ENCODE data around the gene SIAH1. TPM values are rescaled to one million over a fixed set of nuclear protein-coding genes. Genes with fewer than 3 reads are reported as not detected.

SIAH1 gene
- total RNA-seq, 1 donor from 2014 or later, result 24.4 TPM

GRCh38 chr16:48366165-48367093, 18.8 kb downstream of the SIAH1 start:
- Mint-ChIP-seq H3K27me3 (ENCODE audit: low read depth, unreplicated experiment) (no peaks in the 10 kb centered on the region), H3K27ac (ENCODE audit: unreplicated experiment) (peak overlapping the region; percentile 98), H3K36me3 (ENCODE audit: low read depth, unreplicated experiment) (peaks cover 5% of the 10 kb centered on the region), H3K9me3 (ENCODE audit: unreplicated experiment) (peaks cover 4% of the 10 kb centered on the region), H3K4me3 (ENCODE audit: unreplicated experiment) (peak overlapping the region; percentile 91), H3K4me1 (ENCODE audit: low read depth, unreplicated experiment) (peaks cover 38% of the 10 kb centered on the region)
- H3K4me1 ChIP-seq (ENCODE audit: insufficient read depth, low read length), result peaks cover 22% of the 10 kb centered on the region
- H3K27me3 ChIP-seq (ENCODE audit: insufficient read depth, low read length), result no peaks in the 10 kb centered on the region
- H4K20me1 ChIP-seq (ENCODE audit: insufficient read depth, low read length), result peaks cover 91% of the 10 kb centered on the region
- peak overlapping the region; percentile 64 for H3K4me3 ChIP-seq (ENCODE audit: insufficient read depth, low read depth, low read length)
- H3K4me2 ChIP-seq (ENCODE audit: low read length), result peak overlapping the region; percentile 87
- DNase-seq (ENCODE audit: low read depth) (peak; percentile 93), FAIRE-seq (peak; percentile 37)
- H3K79me2 ChIP-seq (ENCODE audit: insufficient read depth, low read length), result peaks cover 98% of the 10 kb centered on the region
- H2AFZ ChIP-seq (ENCODE audit: low read depth, low read length), result no peak overlapping the region
- TF ChIP-seq CTCF (IDR thresholded peaks at IDR 0.05; ENCODE audit: insufficient read depth, low read depth, low read length), result no peak
- TF ChIP-seq EZH2 (IDR thresholded peaks at IDR 0.05; ENCODE audit: insufficient read depth, low read length), result no peak
- peaks cover 5% of the 10 kb centered on the region for H3K36me3 ChIP-seq (ENCODE audit: insufficient read depth, low read length)
- H3K27ac ChIP-seq (ENCODE audit: low read depth, low read length), result peak overlapping the region; percentile 73
- peak overlapping the region; percentile 80 for H3K9ac ChIP-seq (ENCODE audit: low read length)
- H3K9me3 ChIP-seq (ENCODE audit: insufficient read depth, low read depth, low read length), result no peaks in the 10 kb centered on the region

- Histone ChIP-seq H3K4me1 (ENCODE audit: insufficient read depth, low read length) (peaks cover 22% of the 10 kb centered on the region), H4K20me1 (ENCODE audit: insufficient read depth, low read length) (peaks cover 88% of the 10 kb centered on the region), H3K79me2 (ENCODE audit: insufficient read depth, low read length) (peaks cover 98% of the 10 kb centered on the region), H3K36me3 (ENCODE audit: insufficient read depth, low read length) (peaks cover 6% of the 10 kb centered on the region), H3K27me3 (ENCODE audit: insufficient read depth, low read length) (no peaks in the 10 kb centered on the region), H2AFZ (ENCODE audit: low read depth, low read length) (no peak overlapping the region), H3K9ac (ENCODE audit: low read length) (peak overlapping the region; percentile 80), H3K4me2 (ENCODE audit: low read length) (peak overlapping the region; percentile 87), H3K9me3 (ENCODE audit: insufficient read depth, low read depth, low read length) (no peaks in the 10 kb centered on the region), H3K27ac (ENCODE audit: low read depth, low read length) (peak overlapping the region; percentile 73), H3K4me3 (ENCODE audit: insufficient read depth, low read depth, low read length) (peak overlapping the region; percentile 64)
- H3K9me3 Mint-ChIP-seq (ENCODE audit: unreplicated experiment), result peaks cover 4% of the 10 kb centered on the region
- peak overlapping the region; percentile 98 for H3K27ac Mint-ChIP-seq (ENCODE audit: unreplicated experiment)
- peaks cover 35% of the 10 kb centered on the region for H3K4me1 Mint-ChIP-seq (ENCODE audit: low read depth, unreplicated experiment)
- peak overlapping the region; percentile 91 for H3K4me3 Mint-ChIP-seq (ENCODE audit: unreplicated experiment)
- no peak for FAIRE-seq
- TF ChIP-seq CTCF (IDR thresholded peaks at IDR 0.05; ENCODE audit: insufficient read depth, low read depth, low read length) (no peak), EZH2 (IDR thresholded peaks at IDR 0.05; ENCODE audit: insufficient read depth, low read length) (no peak)
- peaks cover 7% of the 10 kb centered on the region for H3K36me3 Mint-ChIP-seq (ENCODE audit: low read depth, unreplicated experiment)
- H3K27me3 Mint-ChIP-seq (ENCODE audit: low read depth, unreplicated experiment), result no peaks in the 10 kb centered on the region
- peak; percentile 74 for DNase-seq (ENCODE audit: low read depth)
Measured at GRCh38 chr16:48365601-48366164, 19.5 kb downstream of the SIAH1 start.
